AG04450 (cell line): ENCODE measurements around the gene GRK5. TPM values are rescaled to one million over a fixed set of nuclear protein-coding genes. Genes with fewer than 3 reads are reported as not detected.
"Not testable (repeated sequence)": the region's sequence is repeated elsewhere in the genome, so short reads cannot be mapped to it uniquely, and the experiment has no call there.

Experiments
- CTCF ChIA-PET: fragments of 300-600, 350-600 bp; formaldehyde crosslinking; extraction: SDS; loops from one replicate; lab custom pipeline; 2022; ENCODE audit warnings: antibody characterized with exemption, inconsistent platforms; lab: Charles Lee
- POLR2A ChIA-PET: fragments of 350-600 bp; formaldehyde crosslinking; extraction: SDS; loops from one replicate; lab custom pipeline; 2021; ENCODE audit warnings: antibody characterized with exemption, inconsistent platforms; lab: Yijun Ruan, JAX
- DNase-seq: peaks from one replicate; pipeline ENCODE4 v3.0.0-alpha.2; 2011; ENCODE audit warnings: low read depth, low spot score
- H3K27ac ChIP-seq: one replicate; pipeline ENCODE4 v1.5.1; 2012; ENCODE audit warnings: low read depth, low read length, control low read depth
- H3K27me3 ChIP-seq: one replicate; pipeline ENCODE4 v1.6.0; 2012; ENCODE audit warnings: low read length; ENCODE audit not compliant: control insufficient read depth, insufficient read depth
- H3K4me3 ChIP-seq: 2 replicates; pipeline ENCODE4 v1.5.1; 2011; ENCODE audit warnings: mild to moderate bottlenecking, low read depth, low read length, control low read depth
- H3K9me3 ChIP-seq: 2 replicates; pipeline ENCODE4 v1.5.1; 2012; ENCODE audit warnings: low read length; ENCODE audit not compliant: control insufficient read depth, insufficient read depth
- CTCF ChIP-seq: IDR thresholded peaks from 2 replicates; pipeline ENCODE4 v1.5.1; 2011; ENCODE audit warnings: low read depth, low read length, control low read depth, inconsistent platforms
- polyA plus RNA-seq: library from polyadenylated mRNA; depleted of rRNA; stranded (reverse); fragments of >200 nt; gene quantifications from 2 replicates; pipeline ENCODE4 v1.2.3, GENCODE V29; 2011

GRK5 gene
- polyA plus RNA-seq, 1 experiment: 27.6 TPM

DNA sequence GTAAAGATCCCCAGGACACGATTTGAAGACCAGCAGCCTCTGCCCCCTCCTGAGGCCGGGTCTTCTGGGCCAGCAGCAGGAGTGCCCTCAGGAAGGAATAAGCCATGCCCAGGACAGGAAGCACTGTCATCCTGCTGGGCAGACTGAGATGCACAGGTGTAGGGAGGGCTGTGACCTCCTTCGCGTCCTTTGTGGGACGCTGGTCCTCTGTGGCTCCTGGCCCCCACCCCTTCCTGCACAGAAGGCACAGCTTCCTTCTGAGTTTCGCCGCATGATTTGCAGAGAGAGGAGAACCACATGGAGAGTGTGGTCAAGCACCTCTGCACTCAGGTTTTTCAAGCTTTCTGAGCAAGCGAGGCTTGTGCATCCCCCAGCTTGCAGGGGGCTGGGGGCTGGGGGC lies 222.4 kb downstream of the GRK5 start:
- DNase-seq: no peak
- TF ChIP-seq CTCF: no peak
- Histone ChIP-seq H3K9me3 (peaks cover 12% of the 10 kb centered on the region), H3K4me3 (no peak overlapping the region), H3K27me3 (no peaks in the 10 kb centered on the region), H3K27ac (no peak overlapping the region)
- POLR2A ChIA-PET: no interaction called here
- CTCF ChIA-PET: interaction anchor here (0.7 to 2.1 kb wide), 3 partner anchors 15 to 231 kb away, joined by 3 to 8 read pairs (median 8); no protein-coding TSS in a partner anchor

GRCh38 chr10:119431034-119431772 lies 223.8 kb downstream of the GRK5 start:
- no peaks in the 10 kb centered on the region for H3K27me3 ChIP-seq
- no peak overlapping the region for H3K27ac ChIP-seq
- no peak for DNase-seq
- TF ChIP-seq CTCF: no peak
- H3K9me3 ChIP-seq: peaks cover 12% of the 10 kb centered on the region
- CTCF ChIA-PET: interaction anchor here (0.8 to 2.3 kb wide), 5 partner anchors 9 to 232 kb away, joined by 3 to 9 read pairs (median 6); no protein-coding TSS in a partner anchor
- POLR2A ChIA-PET: interaction anchor here (1.0 kb wide), 1 partner anchor 30 kb away, joined by 3 read pairs; no protein-coding TSS in a partner anchor
- H3K4me3 ChIP-seq: no peak overlapping the region

- Histone ChIP-seq H3K27me3 (no peaks in the 10 kb centered on the region), H3K9me3 (peaks cover 12% of the 10 kb centered on the region), H3K27ac (no peak overlapping the region), H3K4me3 (no peak overlapping the region)
- CTCF ChIA-PET: interaction anchor here (0.8 to 2.3 kb wide), 5 partner anchors 9 to 233 kb away, joined by 3 to 9 read pairs (median 6); no protein-coding TSS in a partner anchor
- POLR2A ChIA-PET: no interaction called here
- no peak for DNase-seq
- no peak for TF ChIP-seq CTCF
These were observed 224.4 kb downstream of the GRK5 start for GRCh38 chr10:119431773-119432135.

- POLR2A ChIA-PET, H3K27me3 ChIP-seq, H3K4me3 ChIP-seq, DNase-seq, H3K27ac ChIP-seq: not testable (repeated sequence)
- CTCF ChIA-PET: interaction anchor here (1.2 kb wide), 1 partner anchor 10 kb away, joined by 3 read pairs; no protein-coding TSS in a partner anchor
- peaks cover 12% of the 10 kb centered on the region for H3K9me3 ChIP-seq
These were observed 227.6 kb downstream of the GRK5 start for GRCh38 chr10:119434942-119435341.

- DNase-seq: no peak
- Histone ChIP-seq H3K9me3 (peaks cover 4% of the 10 kb centered on the region), H3K27ac (no peak overlapping the region), H3K4me3 (no peak overlapping the region), H3K27me3 (no peaks in the 10 kb centered on the region)
- no peak for TF ChIP-seq CTCF
- CTCF ChIA-PET: interaction anchor here (0.5 to 1.8 kb wide), 3 partner anchors 51 to 234 kb away, joined by 3 to 4 read pairs (median 4); no protein-coding TSS in a partner anchor
- POLR2A ChIA-PET: no interaction called here
These were observed 231.3 kb downstream of the GRK5 start for GRCh38 chr10:119438717-119439116.
